BLaER1 treated with 17β-estradiol and CSF1 and Interleukin-3, amounts not matched to agents 10 nM and 100 nM (cell line): Measurements from ENCODE around the gene WIPI1.
"Not testable (repeated sequence)": the region's sequence is repeated elsewhere in the genome, so short reads cannot be mapped to it uniquely, and the experiment has no call there.

Source experiments
- H3K27ac ChIP-seq, 11 experiments: shearing (Covaris generic); formaldehyde crosslinking; 2 replicates each; pipeline ENCODE4 v1.8.1; 2022
- H3K27me3 ChIP-seq, 11 experiments: shearing (Covaris generic); formaldehyde crosslinking; 2 replicates each; pipeline ENCODE4 v1.8.1; 2022
- H3K36me3 ChIP-seq, 11 experiments: shearing (Covaris generic); formaldehyde crosslinking; 2 replicates each; pipeline ENCODE4 v1.8.1; 2022
- H3K4me1 ChIP-seq, 10 experiments: shearing (Covaris generic); formaldehyde crosslinking; 2 replicates each; pipeline ENCODE4 v1.8.1; 2022
- H3K4me2 ChIP-seq, 11 experiments: shearing (Covaris generic); formaldehyde crosslinking; 2 replicates each; pipeline ENCODE4 v1.8.1; 2022
- H3K4me3 ChIP-seq, 10 experiments: shearing (Covaris generic); formaldehyde crosslinking; 2 replicates each; pipeline ENCODE4 v1.8.1; 2022
- H3K9ac ChIP-seq, 11 experiments: shearing (Covaris generic); formaldehyde crosslinking; 2 replicates each; pipeline ENCODE4 v1.8.1; 2022
- H3K9me3 ChIP-seq, 11 experiments: shearing (Covaris generic); formaldehyde crosslinking; replicated peaks in 1 of 11; 2 replicates each; pipeline ENCODE4 v1.8.1; 2022
- H4K20me1 ChIP-seq, 11 experiments: shearing (Covaris generic); formaldehyde crosslinking; 2 replicates each; pipeline ENCODE4 v1.8.1; 2022
- Cebpa-rat ChIP-seq, 11 experiments: shearing (Covaris generic); IDR thresholded peaks; 2 replicates each; pipeline ENCODE4 v1.8.1; 2022

The WIPI1 gene

GRCh38 chr17:68457168-68457538 lies at the start of gene WIPI1:
Gene WIPI1, minus strand, starts transcription at chr17:68457496. Its CDS starts 75 bp downstream, at chr17:68457421.
- Histone ChIP-seq H3K4me1 (peaks cover 66 to 77% (median 72%) of the 10 kb centered on the region in 10 experiments), H3K36me3 (peaks cover 0 to 15% (median 1%) of the 10 kb centered on the region in 11 experiments; a peak in 7 of 22 replicates), H3K4me2 (peak within 1 kb of the TSS; percentile 82 to 95 (median 89)), H4K20me1 (no peaks in the 10 kb centered on the region; a peak in 2 of 22 replicates), H3K9ac (peak within 1 kb of the TSS; percentile 76 to 91 (median 84)), H3K27ac (peak within 1 kb of the TSS; percentile 62 to 88 (median 79)), H3K27me3 (no peaks in the 10 kb centered on the region), H3K9me3 (no peaks in the 10 kb centered on the region), H3K4me3 (peak within 1 kb of the TSS; percentile 56 to 82 (median 70))
- TF ChIP-seq Cebpa-rat (IDR thresholded peaks at IDR 0.05): no peak

DNA sequence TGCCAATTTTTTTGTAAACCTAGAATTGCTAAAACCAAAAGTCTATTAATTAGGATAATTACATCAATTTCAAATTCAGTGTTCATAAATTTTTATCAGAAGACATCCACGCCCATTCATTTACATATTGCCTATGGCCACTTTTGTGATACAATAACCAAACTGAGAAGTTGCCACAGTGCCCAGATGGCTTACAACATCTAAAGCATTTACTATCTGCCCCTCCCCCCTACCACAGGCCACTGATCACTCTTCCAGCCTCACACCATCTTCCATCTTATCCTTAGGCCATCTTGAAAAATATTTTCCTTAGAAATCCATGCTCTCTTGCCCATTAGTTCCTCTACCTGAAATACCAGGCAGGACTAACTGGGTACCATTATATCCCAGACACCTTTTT lies 48.7 kb upstream of the WIPI1 start:
- no peaks in the 10 kb centered on the region for H3K27me3 ChIP-seq
- H3K9me3 ChIP-seq: peaks cover 0 to 7% (median 0%) of the 10 kb centered on the region in 11 experiments; a peak in 2 of 22 replicates
- no peak overlapping the region for H3K9ac ChIP-seq
- H3K27ac ChIP-seq: no peak overlapping the region
- no peak overlapping the region for H3K4me2 ChIP-seq
- H3K4me3 ChIP-seq: no peak overlapping the region
- no peak for TF ChIP-seq Cebpa-rat (IDR thresholded peaks at IDR 0.05)
- H3K4me1 ChIP-seq: peaks cover under 1 to 39% (median 17%) of the 10 kb centered on the region in 10 experiments; a peak in 18 of 20 replicates
- H4K20me1 ChIP-seq: no peaks in the 10 kb centered on the region
- no peaks in the 10 kb centered on the region for H3K36me3 ChIP-seq

DNA sequence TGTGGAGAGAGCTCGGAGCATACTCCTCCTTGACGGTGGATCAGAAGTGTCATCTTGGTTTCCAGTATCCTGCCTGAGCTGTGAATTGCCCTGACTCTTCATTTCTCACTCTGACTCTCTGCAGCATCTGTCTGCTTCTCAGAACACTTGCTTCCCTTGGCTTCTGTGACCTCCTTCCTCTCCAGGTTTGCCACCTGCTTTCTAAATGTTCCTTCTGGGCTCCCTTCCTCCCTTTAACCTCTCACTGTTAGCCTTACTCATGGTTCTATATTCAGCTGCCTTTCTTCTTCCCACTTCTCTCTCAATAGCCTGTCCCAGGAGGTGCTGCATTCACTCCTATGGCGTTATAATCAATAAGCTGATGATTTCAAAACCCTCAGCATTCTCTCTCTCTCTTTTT lies 43.8 kb upstream of the WIPI1 start:
- Histone ChIP-seq H3K4me1 (peaks cover 8 to 40% (median 17%) of the 10 kb centered on the region in 10 experiments; a peak in 19 of 20 replicates), H3K9me3 (peaks cover 0 to 13% (median 7%) of the 10 kb centered on the region in 11 experiments; a peak in 7 of 22 replicates), H3K4me3 (no peak overlapping the region), H3K27me3 (no peaks in the 10 kb centered on the region), H3K27ac (no peak overlapping the region), H3K9ac (no peak overlapping the region), H3K36me3 (no peaks in the 10 kb centered on the region), H3K4me2 (no peak overlapping the region), H4K20me1 (no peaks in the 10 kb centered on the region)
- no peak for TF ChIP-seq Cebpa-rat (IDR thresholded peaks at IDR 0.05)

GRCh38 chr17:68499587-68499986 lies 42.3 kb upstream of the WIPI1 start:
- no peak overlapping the region for H3K27ac ChIP-seq
- peaks cover 8 to 40% (median 17%) of the 10 kb centered on the region in 10 experiments; a peak in 19 of 20 replicates for H3K4me1 ChIP-seq

DNA sequence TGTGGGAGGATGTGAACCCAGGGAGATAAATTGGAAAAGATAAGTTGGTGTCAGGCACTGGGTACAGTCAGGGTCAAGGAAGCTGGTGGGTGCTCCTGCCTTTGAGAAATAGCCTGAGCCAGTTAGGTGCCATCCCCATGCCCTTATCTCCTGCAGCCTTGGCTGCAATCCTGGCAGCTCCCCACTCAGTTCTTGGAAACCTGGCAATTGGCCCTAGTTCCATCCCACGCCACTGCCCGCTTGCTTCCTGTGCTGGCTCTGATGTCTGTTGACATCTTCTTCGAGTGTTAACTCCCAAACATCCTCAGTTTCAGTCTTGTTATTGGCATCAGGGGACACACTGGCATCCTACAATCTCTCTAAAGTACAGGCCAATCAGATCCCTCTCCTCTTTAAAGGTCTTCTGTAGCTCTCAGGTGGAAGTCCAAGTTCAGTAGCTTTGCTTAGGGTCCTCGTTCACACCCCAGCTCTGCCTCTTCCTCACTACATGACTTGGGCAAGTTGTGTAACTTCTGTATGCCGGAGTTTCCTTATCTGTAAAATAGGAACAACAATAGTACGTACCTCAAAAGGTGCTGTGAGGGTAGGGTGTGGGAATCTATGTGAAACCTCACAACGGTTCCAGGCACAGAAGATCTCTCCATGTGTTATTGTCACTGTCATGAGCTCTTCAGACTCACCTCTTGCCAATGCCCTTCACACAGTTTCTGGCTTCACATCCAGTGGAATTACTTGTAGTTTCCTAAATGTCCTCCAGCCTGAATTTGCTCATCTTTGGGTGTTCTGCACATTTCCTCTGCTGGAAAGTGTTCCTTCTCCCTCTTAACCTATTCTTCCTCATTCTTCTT lies 41.4 kb upstream of the WIPI1 start:
- peaks cover 0 to 10% (median 7%) of the 10 kb centered on the region in 11 experiments; a peak in 7 of 22 replicates for H3K9me3 ChIP-seq
- H4K20me1 ChIP-seq: no peaks in the 10 kb centered on the region
- H3K36me3 ChIP-seq: no peaks in the 10 kb centered on the region
- peak overlapping the region; percentile 26 to 94 (median 61) for H3K4me2 ChIP-seq
- no peaks in the 10 kb centered on the region for H3K27me3 ChIP-seq
- peaks cover 8 to 41% (median 17%) of the 10 kb centered on the region in 10 experiments; a peak in 19 of 20 replicates for H3K4me1 ChIP-seq
- H3K4me3 ChIP-seq: no peak overlapping the region
- peak overlapping the region in 9 of 11 experiments; percentile 46 to 74 (median 65); a peak in 17 of 22 replicates for H3K27ac ChIP-seq
- peak overlapping the region in 6 of 11 experiments; percentile 4 to 57 (median 32); a peak in 7 of 22 replicates for H3K9ac ChIP-seq
- TF ChIP-seq Cebpa-rat (IDR thresholded peaks at IDR 0.05): no peak

More at GRCh38 chr17:68499587-68499986, 42.3 kb upstream of the WIPI1 start:
- Histone ChIP-seq H3K27me3 (no peaks in the 10 kb centered on the region), H3K4me3 (no peak overlapping the region), H3K9me3 (peaks cover 0 to 13% (median 7%) of the 10 kb centered on the region in 11 experiments; a peak in 7 of 22 replicates), H3K36me3 (no peaks in the 10 kb centered on the region), H4K20me1 (no peaks in the 10 kb centered on the region), H3K9ac (no peak overlapping the region), H3K4me2 (peak overlapping the region in 2 of 11 experiments; percentile 93 to 94; a peak in 6 of 22 replicates)
- no peak for TF ChIP-seq Cebpa-rat (IDR thresholded peaks at IDR 0.05)

GRCh38 chr17:68497885-68498319 lies 40.6 kb upstream of the WIPI1 start:
- H3K9ac ChIP-seq: peak overlapping the region in 6 of 11 experiments; percentile 4 to 57 (median 32); a peak in 5 of 22 replicates
- H3K9me3 ChIP-seq: peaks cover 0 to 10% (median 6%) of the 10 kb centered on the region in 11 experiments; a peak in 7 of 22 replicates
- H3K36me3 ChIP-seq: no peaks in the 10 kb centered on the region
- H4K20me1 ChIP-seq: no peaks in the 10 kb centered on the region
- H3K27me3 ChIP-seq: no peaks in the 10 kb centered on the region
- peaks cover 8 to 49% (median 17%) of the 10 kb centered on the region in 10 experiments; a peak in 19 of 20 replicates for H3K4me1 ChIP-seq
- peak overlapping the region in 9 of 11 experiments; percentile 46 to 74 (median 65); a peak in 16 of 22 replicates for H3K27ac ChIP-seq
- peak overlapping the region; percentile 26 to 94 (median 61) for H3K4me2 ChIP-seq
- no peak overlapping the region for H3K4me3 ChIP-seq
- no peak for TF ChIP-seq Cebpa-rat (IDR thresholded peaks at IDR 0.05)

DNA sequence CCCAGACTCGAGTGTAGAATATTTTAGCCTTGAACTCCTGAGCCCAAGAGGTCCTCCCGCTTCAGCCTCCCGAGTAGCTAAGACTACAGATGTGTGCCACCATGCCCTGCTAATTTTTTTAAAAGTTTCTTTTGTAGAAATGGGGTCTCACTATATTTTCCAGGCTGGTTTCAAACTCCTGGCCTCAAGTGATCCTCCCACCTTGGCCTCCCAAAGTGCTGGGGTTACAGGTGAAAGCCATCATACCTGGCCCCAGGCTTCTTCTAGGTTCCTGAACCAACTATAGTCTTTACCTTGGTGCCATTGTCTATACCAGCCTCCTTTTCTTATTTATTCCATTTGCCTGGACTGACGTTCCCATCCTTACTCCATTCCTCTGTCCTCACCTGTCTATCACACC lies 37.8 kb upstream of the WIPI1 start:
- H3K4me2 ChIP-seq: no peak overlapping the region
- H3K4me3 ChIP-seq: no peak overlapping the region
- no peak overlapping the region for H3K27ac ChIP-seq
- peaks cover 16 to 71% (median 40%) of the 10 kb centered on the region in 10 experiments for H3K4me1 ChIP-seq
- no peak for TF ChIP-seq Cebpa-rat (IDR thresholded peaks at IDR 0.05)
- H3K9ac ChIP-seq: no peak overlapping the region
- H4K20me1 ChIP-seq: no peaks in the 10 kb centered on the region
- peaks cover 0 to 8% (median 2%) of the 10 kb centered on the region in 11 experiments; a peak in 7 of 22 replicates for H3K9me3 ChIP-seq
- no peaks in the 10 kb centered on the region for H3K27me3 ChIP-seq
- no peaks in the 10 kb centered on the region for H3K36me3 ChIP-seq

DNA sequence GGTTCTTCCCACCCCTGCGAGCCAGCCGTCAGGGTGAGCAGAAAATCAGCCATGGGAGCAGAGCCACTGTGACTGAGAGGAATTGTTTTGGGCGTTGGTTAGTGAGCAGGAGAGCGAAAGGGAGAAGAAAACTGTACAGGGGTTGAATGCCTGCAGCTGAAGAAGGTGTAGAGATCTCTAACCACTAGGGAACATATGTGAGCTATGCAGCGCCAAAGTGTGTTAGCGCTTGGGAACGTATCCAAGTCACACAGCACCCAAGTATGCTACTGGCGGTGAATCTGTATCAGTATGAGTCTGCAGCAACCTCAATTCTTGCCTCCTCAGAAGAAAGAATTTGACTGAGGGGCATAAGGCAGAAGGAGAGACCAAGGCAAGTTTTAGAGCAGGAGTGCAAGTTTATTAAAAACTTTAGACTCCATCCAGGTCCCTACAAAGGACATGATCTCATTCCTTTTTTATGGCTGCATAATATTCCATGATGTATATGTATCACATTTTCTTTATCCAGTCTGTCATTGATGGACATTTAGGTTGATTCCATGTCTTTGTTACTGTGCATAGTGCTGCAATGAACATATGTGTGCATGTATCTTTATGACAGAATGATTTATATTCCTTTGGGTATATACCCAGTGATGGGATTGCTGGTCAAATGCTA lies 35.2 kb upstream of the WIPI1 start:
- H3K9me3 ChIP-seq, H3K4me3 ChIP-seq, H3K36me3 ChIP-seq, H4K20me1 ChIP-seq, H3K27me3 ChIP-seq: not testable (repeated sequence)
- H3K9ac ChIP-seq: peak overlapping the region in 4 of 11 experiments; percentile 42 to 60 (median 52); a peak in 4 of 22 replicates
- H3K4me1 ChIP-seq: peaks cover 20 to 66% (median 39%) of the 10 kb centered on the region in 10 experiments
- H3K27ac ChIP-seq: peak overlapping the region in 7 of 11 experiments; percentile 40 to 78 (median 68); a peak in 11 of 22 replicates
- H3K4me2 ChIP-seq: peak overlapping the region in 8 of 11 experiments; percentile 42 to 87 (median 81); a peak in 15 of 22 replicates
